GM18499 (cell line): ENCODE measurements around the gene C2orf80.
"Not testable (repeated sequence)": the region's sequence is repeated elsewhere in the genome, so short reads cannot be mapped to it uniquely, and the experiment has no call there.

Experiments
- ATAC-seq: cut with Tn5 transposase; IDR thresholded peaks from one replicate; pipeline ENCODE4 v1.9.1; 2021; ENCODE audit warnings: moderate number of reproducible peaks; ENCODE audit not compliant: insufficient read depth, unreplicated experiment

The C2orf80 gene

GRCh38 chr2:208182835-208183234 is 7.0 kb downstream of the C2orf80 start:
- ATAC-seq = no peak

DNA sequence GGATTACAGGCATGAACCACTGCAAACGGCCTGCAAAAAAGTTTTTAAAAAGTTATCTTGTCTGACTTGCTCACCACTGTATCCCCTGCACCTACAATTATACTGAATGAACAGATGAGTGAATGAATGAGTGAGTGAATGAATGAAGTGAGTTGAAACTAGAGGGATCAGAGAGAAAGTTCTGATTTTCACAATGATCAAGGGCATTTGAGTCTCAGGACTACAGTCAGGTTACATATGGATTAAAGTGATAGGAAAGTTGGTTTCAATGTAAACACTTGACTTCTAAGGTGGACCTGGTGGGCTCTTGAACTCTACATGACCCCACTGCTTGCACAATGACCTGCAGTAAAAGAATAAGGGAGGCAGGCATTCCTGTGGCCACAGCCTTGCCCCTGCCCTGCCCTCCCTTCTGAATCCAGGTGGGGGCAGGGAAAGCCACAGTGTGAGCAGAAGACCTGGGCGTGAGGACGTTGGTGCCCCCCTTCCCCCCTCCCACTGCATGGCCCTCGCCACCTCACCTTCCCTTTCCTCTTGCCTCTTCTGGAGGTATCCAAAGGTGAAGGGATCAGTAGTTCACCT is 10.7 kb downstream of the C2orf80 start:
- ATAC-seq = no peak

GRCh38 chr2:208175840-208176153 is 14.0 kb downstream of the C2orf80 start:
- no peak for ATAC-seq

DNA sequence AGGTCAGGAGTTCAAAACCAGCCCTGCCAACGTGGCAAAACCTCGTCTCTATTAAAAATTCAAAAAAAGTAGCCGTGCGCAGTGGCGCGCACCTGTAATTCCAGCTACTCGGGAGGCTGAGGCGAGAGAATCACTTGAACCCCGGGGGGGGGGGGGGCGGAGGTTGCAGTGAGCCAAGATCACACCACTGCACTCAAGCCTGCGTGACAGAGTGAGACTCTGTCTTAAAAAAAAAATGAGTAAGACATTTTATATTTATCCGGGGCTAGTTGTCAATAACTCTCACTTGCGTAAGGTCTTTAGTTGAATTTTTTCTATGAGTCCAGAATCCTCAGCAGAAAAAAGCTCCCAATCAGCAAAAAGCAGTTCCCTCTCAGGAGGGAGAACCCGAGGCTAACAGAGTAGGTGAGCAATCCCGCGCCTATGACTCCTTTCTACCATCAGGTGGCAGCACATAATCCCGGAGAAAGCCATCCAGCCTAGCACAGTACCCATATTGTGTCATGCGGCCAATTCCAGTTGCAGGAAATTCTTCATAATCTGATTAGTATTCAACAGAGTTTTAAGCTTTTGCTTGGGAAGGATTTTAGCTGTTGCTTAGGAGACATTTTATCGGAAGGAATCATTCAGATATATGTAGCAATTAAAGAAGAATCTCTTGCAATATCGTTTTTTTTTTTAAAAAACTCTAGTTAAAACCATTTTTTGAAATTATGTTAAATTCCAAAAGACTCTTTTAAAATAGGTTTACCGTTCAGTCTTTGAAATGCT is 14.6 kb downstream of the C2orf80 start:
- ATAC-seq = peak; percentile 98

DNA sequence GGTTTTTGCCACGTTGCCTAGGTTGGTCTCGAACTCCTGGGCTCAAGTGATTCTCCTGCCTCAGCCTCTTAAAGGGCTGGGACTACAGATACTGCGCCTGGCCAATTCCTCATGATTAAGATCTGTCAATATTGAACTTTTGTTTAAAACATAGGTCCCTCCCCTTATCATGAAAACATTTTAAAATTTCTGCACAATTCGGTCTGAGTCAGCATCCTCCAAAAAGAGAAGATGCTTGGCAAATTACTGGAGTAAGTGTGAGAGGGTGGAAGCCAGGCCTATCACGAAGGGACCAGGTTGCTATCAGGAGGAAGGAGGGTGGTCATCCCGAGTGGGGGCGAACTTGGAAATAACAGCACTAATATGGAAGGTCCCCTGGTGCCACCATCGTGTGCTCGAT is 15.7 kb downstream of the C2orf80 start:
- no peak for ATAC-seq

GRCh38 chr2:208172125-208172524 is 17.7 kb downstream of the C2orf80 start:
- ATAC-seq = no peak

GRCh38 chr2:208164951-208165755 is 24.7 kb downstream of the C2orf80 start:
- no peak for ATAC-seq

- ATAC-seq = no peak
These were observed 26.3 kb downstream of the C2orf80 start, which contains the start of gene CRYGA for GRCh38 chr2:208163489-208163888. TSS of gene CRYGA (minus strand) at chr2:208163589. CDS start at chr2:208163556, 33 bp downstream.

GRCh38 chr2:208156439-208156838 is 33.4 kb downstream of the C2orf80 start:
- no peak for ATAC-seq

DNA sequence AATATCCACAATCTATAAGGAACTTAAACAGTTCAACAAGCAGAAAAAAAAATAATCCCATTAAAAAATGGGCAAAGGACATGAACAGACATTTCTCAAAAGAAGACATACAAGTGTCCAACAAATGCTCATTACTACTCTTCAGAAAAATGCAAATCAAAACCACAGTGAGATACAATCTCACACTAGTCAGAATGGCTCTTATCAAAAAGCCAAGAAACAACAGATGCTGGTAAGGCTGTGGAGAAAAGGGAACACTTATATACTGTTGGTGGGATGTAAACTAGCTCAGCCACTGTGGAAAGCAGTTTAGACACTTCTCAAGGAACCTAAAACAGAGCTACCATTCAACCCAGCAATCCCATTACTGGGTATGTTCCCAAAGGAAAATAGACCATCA is 36.7 kb downstream of the C2orf80 start:
- ATAC-seq = no peak

DNA sequence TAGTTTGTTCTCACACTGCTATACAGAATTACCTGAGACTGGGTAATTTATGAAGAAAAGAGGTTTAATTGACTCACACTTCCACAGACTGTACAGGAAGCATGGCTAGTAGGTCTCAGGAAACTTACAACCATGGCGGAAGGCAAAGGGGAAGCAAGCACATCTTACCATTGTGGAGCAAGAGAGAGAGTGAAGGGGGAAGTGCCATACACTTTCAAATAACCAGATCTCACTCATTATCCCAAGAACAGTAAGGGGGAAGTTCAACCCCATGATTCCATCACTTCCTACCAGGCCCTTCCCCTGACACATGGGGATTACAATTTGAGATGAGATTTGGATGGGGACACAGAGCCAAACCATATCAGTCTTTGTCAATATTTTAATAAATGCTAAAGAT is 38.9 kb downstream of the C2orf80 start:
- ATAC-seq = no peak

GRCh38 chr2:208150094-208150493 is 39.7 kb downstream of the C2orf80 start:
- no peak for ATAC-seq

DNA sequence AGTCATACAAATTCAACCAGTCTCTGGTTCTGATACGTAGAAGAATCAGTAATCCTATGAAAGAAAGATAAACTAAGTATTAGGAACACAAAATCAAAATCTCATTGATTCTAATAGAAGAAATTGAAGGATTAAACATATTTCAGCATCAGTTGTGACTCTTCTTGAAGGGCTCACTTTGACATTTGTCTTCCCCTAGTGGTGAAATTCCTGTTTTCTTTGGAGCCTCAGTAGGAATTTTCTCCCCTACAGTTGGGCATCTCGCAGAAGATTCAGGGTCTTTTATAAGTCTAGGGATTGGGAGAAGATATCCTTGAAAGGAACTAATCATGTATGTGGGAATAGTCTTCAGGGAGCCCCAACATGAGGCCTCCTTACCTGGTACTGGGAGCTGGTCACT is 41.0 kb downstream of the C2orf80 start:
- no peak for ATAC-seq

GRCh38 chr2:208147759-208148158 is 42.1 kb downstream of the C2orf80 start:
- no peak for ATAC-seq

DNA sequence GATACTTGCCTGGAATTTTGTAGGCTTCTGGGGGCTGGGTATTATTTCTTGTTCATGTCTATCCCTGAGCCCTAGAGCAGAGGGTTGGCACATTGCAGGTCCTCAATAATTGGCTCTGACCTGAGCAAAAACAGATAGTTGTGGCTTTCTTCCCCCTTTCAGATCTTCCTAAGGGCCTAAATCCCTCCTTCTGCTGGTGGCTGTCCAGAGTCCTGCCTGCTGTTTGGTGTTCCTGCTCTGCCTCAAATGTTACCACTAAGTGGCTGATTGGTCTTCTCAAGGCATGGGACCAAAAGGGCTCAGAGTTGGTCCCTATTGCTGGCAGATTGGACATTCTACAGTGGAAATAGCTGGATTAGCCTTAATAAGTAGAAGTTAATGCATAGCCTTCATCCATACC is 42.8 kb downstream of the C2orf80 start:
- no peak for ATAC-seq

DNA sequence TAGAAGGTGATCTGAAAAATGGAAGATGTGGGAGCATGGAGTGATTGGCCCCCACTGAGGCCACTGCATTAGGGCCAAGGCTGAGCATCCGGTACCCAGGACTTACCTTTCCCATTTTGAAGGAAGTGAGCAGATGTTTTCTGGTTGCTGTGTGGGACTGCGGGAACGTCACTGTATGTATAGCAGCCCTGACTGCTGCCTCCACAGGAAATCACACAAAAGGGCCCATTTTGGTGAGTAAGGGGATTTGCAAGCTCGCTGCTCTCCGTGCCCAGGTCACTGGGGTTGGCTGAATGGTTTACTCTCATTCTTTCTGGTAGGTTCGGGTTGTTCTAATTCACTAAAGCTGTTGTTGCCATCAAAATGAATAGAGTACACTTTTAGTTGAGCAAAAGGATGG is 43.8 kb downstream of the C2orf80 start, which contains the start of gene CRYGB:
Gene CRYGB (minus strand): TSS at position 153 of the 400 bp plus-strand sequence. CDS start 38 bp downstream, at position 115.
- no peak for ATAC-seq

GRCh38 chr2:208142925-208143799 is 46.7 kb downstream of the C2orf80 start:
- no peak for ATAC-seq

DNA sequence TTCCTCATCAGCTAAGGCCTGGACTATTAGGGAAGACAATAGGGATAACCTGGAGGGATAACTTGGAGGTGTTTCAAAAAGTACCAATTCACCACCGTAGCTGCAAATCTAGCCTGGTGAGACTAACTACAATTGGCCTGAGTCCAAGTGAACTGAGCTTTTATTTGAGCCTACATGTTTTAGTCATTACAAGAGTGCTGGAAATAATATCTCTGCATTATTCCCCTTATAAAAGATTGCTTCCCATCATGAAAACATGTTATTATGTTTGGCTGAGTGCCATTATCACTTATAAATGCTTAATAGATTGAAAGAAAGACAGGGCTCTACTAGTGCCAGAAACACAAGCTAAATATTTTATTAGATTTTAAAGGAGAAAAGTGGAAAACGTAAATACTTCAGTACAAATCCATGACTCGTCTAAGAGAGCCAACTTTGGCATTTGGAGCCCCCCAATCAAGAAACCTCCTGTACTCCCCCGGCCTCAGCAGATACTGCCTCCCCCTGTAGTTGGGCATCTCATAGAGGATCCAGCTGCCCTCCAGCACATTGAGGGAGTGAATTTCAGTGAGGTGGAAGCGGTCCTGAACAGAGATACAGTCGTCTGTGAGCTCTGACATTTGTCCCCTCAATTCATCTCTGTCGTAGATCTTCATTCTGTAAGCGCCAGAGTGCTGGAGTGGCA is 47.4 kb downstream of the C2orf80 start:
- no peak for ATAC-seq

- ATAC-seq = no peak
These were observed 50.4 kb downstream of the C2orf80 start for GRCh38 chr2:208139447-208139846.

DNA sequence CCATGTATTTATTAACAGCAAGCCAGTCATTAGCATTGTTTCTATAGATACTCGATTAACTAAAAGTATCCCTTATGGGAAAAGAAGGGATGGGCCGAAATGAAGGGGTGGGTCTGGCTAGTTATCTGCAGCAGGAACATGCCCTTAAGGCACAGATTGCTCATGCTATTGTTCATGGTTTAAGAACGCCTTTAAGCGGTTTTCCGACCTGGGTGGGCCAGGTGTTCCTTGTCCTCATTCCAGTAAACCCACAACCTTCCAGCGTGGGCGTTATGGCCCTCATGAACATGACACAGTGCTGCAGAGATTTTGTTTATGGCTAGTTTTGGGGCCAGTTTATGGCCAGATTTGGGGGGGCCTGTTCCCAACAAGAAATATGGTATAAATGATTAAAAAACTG is 51.5 kb downstream of the C2orf80 start:
- ATAC-seq = not testable (repeated sequence)
